Progenitor cell of endocrine pancreas (in vitro differentiated cells): ENCODE data around the gene PCDHB3. TPM values are rescaled to one million over a fixed set of nuclear protein-coding genes. Genes with fewer than 3 reads are reported as not detected.
"Not testable (repeated sequence)": the region's sequence is repeated elsewhere in the genome, so short reads cannot be mapped to it uniquely, and the experiment has no call there.

ENCODE experiments used
- DNase-seq: peaks from one replicate; pipeline ENCODE4 v3.0.0; 2021; ENCODE audit warnings: low spot score; ENCODE audit not compliant: unreplicated experiment
- H3K27ac Mint-ChIP-seq: 2 replicates; pipeline ENCODE4 v1.8.0; 2021; ENCODE audit warnings: mild to moderate bottlenecking, moderate library complexity, mixed read lengths
- H3K27me3 Mint-ChIP-seq: 2 replicates; pipeline ENCODE4 v1.8.0; 2021; ENCODE audit warnings: mixed read lengths
- H3K36me3 Mint-ChIP-seq: 2 replicates; pipeline ENCODE4 v1.8.0; 2022; ENCODE audit warnings: mixed read lengths; ENCODE audit not compliant: insufficient read depth
- H3K4me1 Mint-ChIP-seq: 2 replicates; pipeline ENCODE4 v1.8.0; 2021; ENCODE audit warnings: low read depth, mixed read lengths
- H3K4me3 Mint-ChIP-seq: 2 replicates; pipeline ENCODE4 v1.8.0; 2021; ENCODE audit warnings: low read depth, mild to moderate bottlenecking, moderate library complexity, mixed read lengths
- H3K9me3 Mint-ChIP-seq: 2 replicates; pipeline ENCODE4 v1.8.0; 2021; ENCODE audit warnings: low read depth, mixed read lengths
- CTCF ChIP-seq: fragments of 200-600 bp; sonication (generic); IDR thresholded peaks from one replicate; pipeline ENCODE4 v1.5.0; 2021; ENCODE audit warnings: antibody characterized with exemption, mild to moderate bottlenecking; ENCODE audit not compliant: unreplicated experiment
- total RNA-seq: library from RNA; stranded (reverse); gene quantifications from 2 replicates; pipeline ENCODE4 v1.2.1, GENCODE V29; 2021

The PCDHB3 gene
- total RNA-seq, 1 donor from 2014 or later = 9.1 TPM

DNA sequence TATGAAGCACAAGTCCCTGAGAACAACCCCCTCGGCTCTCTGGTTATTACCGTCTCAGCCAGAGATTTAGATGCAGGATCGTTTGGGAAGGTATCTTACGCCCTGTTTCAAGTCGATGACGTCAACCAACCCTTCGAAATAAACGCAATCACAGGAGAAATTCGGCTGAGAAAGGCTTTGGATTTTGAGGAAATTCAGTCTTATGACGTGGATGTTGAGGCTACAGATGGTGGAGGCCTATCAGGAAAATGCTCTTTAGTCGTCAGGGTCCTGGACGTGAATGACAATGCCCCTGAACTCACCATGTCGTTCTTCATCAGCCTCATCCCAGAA, 50.7 kb downstream of the PCDHB3 start:
- H3K9me3 Mint-ChIP-seq = peaks cover 44% of the 10 kb centered on the region

GRCh38 chr5:141151632-141152031, 51.4 kb downstream of the PCDHB3 start:
- not testable (repeated sequence) for H3K4me3 Mint-ChIP-seq, H3K27ac Mint-ChIP-seq, H3K4me1 Mint-ChIP-seq, H3K27me3 Mint-ChIP-seq, DNase-seq
- Mint-ChIP-seq H3K36me3 (peaks cover 55% of the 10 kb centered on the region), H3K9me3 (peaks cover 44% of the 10 kb centered on the region)

More for the DNA sequence above, 50.7 kb downstream of the PCDHB3 start:
- H3K4me1 Mint-ChIP-seq = no peaks in the 10 kb centered on the region
- H3K36me3 Mint-ChIP-seq = peaks cover 50% of the 10 kb centered on the region
- no peak for DNase-seq
- no peak overlapping the region for H3K4me3 Mint-ChIP-seq
- H3K27me3 Mint-ChIP-seq = no peaks in the 10 kb centered on the region
- peak overlapping the region; percentile 52 for H3K27ac Mint-ChIP-seq
- no peak for TF ChIP-seq CTCF

GRCh38 chr5:141152096-141152495, 51.8 kb downstream of the PCDHB3 start:
- H3K4me1 Mint-ChIP-seq, H3K27ac Mint-ChIP-seq, DNase-seq, H3K4me3 Mint-ChIP-seq, H3K27me3 Mint-ChIP-seq: not testable (repeated sequence)
- Mint-ChIP-seq H3K36me3 (peaks cover 60% of the 10 kb centered on the region), H3K9me3 (peaks cover 49% of the 10 kb centered on the region)

Other genes starting within 250 kb of the PCDHB3 start
- gene PCDHA10, start 244.6 kb upstream of the PCDHB3 start, total RNA-seq = 18.3 and 19.2 TPM in 2 replicates
- gene PCDHA11, start 231.5 kb upstream of the PCDHB3 start, total RNA-seq = 10.0 and 10.5 TPM in 2 replicates
- 12.9 and 13.7 TPM in 2 replicates for gene PCDHA12, start 225.2 kb upstream of the PCDHB3 start, total RNA-seq
- 3.5 and 3.9 TPM in 2 replicates for gene PCDHA13, start 218.3 kb upstream of the PCDHB3 start, total RNA-seq
- gene PCDHAC1, start 174.2 kb upstream of the PCDHB3 start, total RNA-seq = 7.7 and 8.9 TPM in 2 replicates
- 1.8 and 1.9 TPM in 2 replicates for gene PCDHAC2, start 134.0 kb upstream of the PCDHB3 start, total RNA-seq
- 0.29 and 0.31 TPM in 2 replicates for gene PCDHB1, start 49.1 kb upstream of the PCDHB3 start, total RNA-seq
- gene PCDHB2, start 5.9 kb upstream of the PCDHB3 start, total RNA-seq = 75.5 and 80.4 TPM in 2 replicates
- 4.4 and 4.6 TPM in 2 replicates for gene PCDHB4, start 21.3 kb downstream of the PCDHB3 start, total RNA-seq
- 29.4 and 32.4 TPM in 2 replicates for gene PCDHB5, start 34.7 kb downstream of the PCDHB3 start, total RNA-seq
- 2.4 and 2.7 TPM in 2 replicates for gene PCDHB6, start 49.6 kb downstream of the PCDHB3 start, total RNA-seq
- 0.93 and 1.1 TPM in 2 replicates for gene PCDHB7, start 72.2 kb downstream of the PCDHB3 start, total RNA-seq
- gene PCDHB8, start 77.3 kb downstream of the PCDHB3 start, total RNA-seq = 2.0 and 2.8 TPM in 2 replicates
- 11.9 and 14.3 TPM in 2 replicates for gene PCDHB16, start 81.9 kb downstream of the PCDHB3 start, total RNA-seq
- gene PCDHB9, start 86.7 kb downstream of the PCDHB3 start, total RNA-seq = 7.5 and 8.0 TPM in 2 replicates
- 5.5 and 7.2 TPM in 2 replicates for gene PCDHB10, start 91.9 kb downstream of the PCDHB3 start, total RNA-seq
- 4.7 and 5.9 TPM in 2 replicates for gene PCDHB11, start 99.2 kb downstream of the PCDHB3 start, total RNA-seq
- gene PCDHB12, start 108.2 kb downstream of the PCDHB3 start, total RNA-seq = 5.4 and 7.2 TPM in 2 replicates
- 6.8 and 7.4 TPM in 2 replicates for gene PCDHB13, start 113.4 kb downstream of the PCDHB3 start, total RNA-seq
- gene PCDHB14, start 122.9 kb downstream of the PCDHB3 start, total RNA-seq = 7.9 and 8.0 TPM in 2 replicates
- gene PCDHB15, start 144.9 kb downstream of the PCDHB3 start, total RNA-seq = 8.3 and 9.5 TPM in 2 replicates
- 1.1 and 1.2 TPM in 2 replicates for gene SLC25A2, start 203.6 kb downstream of the PCDHB3 start, total RNA-seq
- 90.9 and 95.6 TPM in 2 replicates for gene TAF7, start 220.3 kb downstream of the PCDHB3 start, total RNA-seq
- 1.1 and 1.3 TPM in 2 replicates for gene PCDHGA1, start 230.0 kb downstream of the PCDHB3 start, total RNA-seq
- gene PCDHGA2, start 238.3 kb downstream of the PCDHB3 start, total RNA-seq = 0.72 and 1.1 TPM in 2 replicates
- gene PCDHGA3, start 243.4 kb downstream of the PCDHB3 start, total RNA-seq = 0.80 and 0.81 TPM in 2 replicates
- 2.3 TPM in 2 replicates for gene PCDHGB1, start 249.6 kb downstream of the PCDHB3 start, total RNA-seq